Measurements from ENCODE around the gene MSRB3. TPM values are rescaled to one million over a fixed set of nuclear protein-coding genes. Genes with fewer than 3 reads are reported as not detected.

The MSRB3 gene
- total RNA-seq, 1 experiment from 2014 or later = 1.8 TPM

- TF ChIP-seq ATF1 (CRISPR knock-in tag; IDR thresholded peaks at IDR 0.05) (no peak), TEAD4 (CRISPR knock-in tag; IDR thresholded peaks at IDR 0.05) (no peak), HMGXB4 (CRISPR knock-in tag; IDR thresholded peaks at IDR 0.05) (no peak), ZNF425 (CRISPR knock-in tag; conservative IDR thresholded peaks at IDR 0.05) (no peak)
Measured at GRCh38 chr12:65364046-65364445, 85.6 kb downstream of the MSRB3 start (continued).

GRCh38 chr12:65367396-65367795 lies 88.9 kb downstream of the MSRB3 start:
- no peak overlapping the region for H3K27ac Mint-ChIP-seq
- CTCF ChIA-PET = no interaction called here
- DNase-seq (ENCODE audit: low spot score) = no peak

More at GRCh38 chr12:65367396-65367795, 88.9 kb downstream of the MSRB3 start:
- no peaks in the 10 kb centered on the region for H3K27me3 Mint-ChIP-seq (ENCODE audit: low read depth)
- peaks cover 8% of the 10 kb centered on the region for H3K4me1 Mint-ChIP-seq
- no peak overlapping the region for H3K4me3 Mint-ChIP-seq
- POLR2A ChIA-PET = no interaction called here
- no peaks in the 10 kb centered on the region for H3K36me3 Mint-ChIP-seq
- no peak for ATAC-seq
- no peak for TF ChIP-seq USF1 (CRISPR knock-in tag; IDR thresholded peaks at IDR 0.05)
- TF ChIP-seq GTF2I (CRISPR knock-in tag; conservative IDR thresholded peaks at IDR 0.05) = no peak
- TF ChIP-seq PREB (CRISPR knock-in tag; IDR thresholded peaks at IDR 0.05; ENCODE audit: borderline replicate concordance) = no peak
- TF ChIP-seq ATF1 (CRISPR knock-in tag; IDR thresholded peaks at IDR 0.05) = no peak
- TF ChIP-seq ZNF219 (CRISPR knock-in tag; IDR thresholded peaks at IDR 0.05; ENCODE audit: borderline replicate concordance) = no peak
- TF ChIP-seq NR1H2 (CRISPR knock-in tag; IDR thresholded peaks at IDR 0.05) = no peak
- no peak for TF ChIP-seq SMAD3 (CRISPR knock-in tag; IDR thresholded peaks at IDR 0.05; ENCODE audit: borderline replicate concordance)
- TF ChIP-seq HMGXB4 (CRISPR knock-in tag; IDR thresholded peaks at IDR 0.05) = no peak
- no peak for TF ChIP-seq E2F4 (CRISPR knock-in tag; IDR thresholded peaks at IDR 0.05; ENCODE audit: borderline replicate concordance, low read depth)
- TF ChIP-seq AR (CRISPR knock-in tag; IDR thresholded peaks at IDR 0.05) = no peak
- no peak for TF ChIP-seq ZNF671 (CRISPR knock-in tag; IDR thresholded peaks at IDR 0.05)
- TF ChIP-seq CTCF (IDR thresholded peaks at IDR 0.05) = no peak
- H3K9me3 Mint-ChIP-seq = no peaks in the 10 kb centered on the region
